TTC549 (cell line): ENCODE results near the gene EDEM1.
"Not testable (repeated sequence)": the region's sequence is repeated elsewhere in the genome, so short reads cannot be mapped to it uniquely, and the experiment has no call there.

Source experiments
- FAIRE-seq: peaks from 2 replicates; lab custom pipeline; 2012; peaks lifted over from hg19 to GRCh38; lab: Jason Lieb, UNC

EDEM1 gene

DNA sequence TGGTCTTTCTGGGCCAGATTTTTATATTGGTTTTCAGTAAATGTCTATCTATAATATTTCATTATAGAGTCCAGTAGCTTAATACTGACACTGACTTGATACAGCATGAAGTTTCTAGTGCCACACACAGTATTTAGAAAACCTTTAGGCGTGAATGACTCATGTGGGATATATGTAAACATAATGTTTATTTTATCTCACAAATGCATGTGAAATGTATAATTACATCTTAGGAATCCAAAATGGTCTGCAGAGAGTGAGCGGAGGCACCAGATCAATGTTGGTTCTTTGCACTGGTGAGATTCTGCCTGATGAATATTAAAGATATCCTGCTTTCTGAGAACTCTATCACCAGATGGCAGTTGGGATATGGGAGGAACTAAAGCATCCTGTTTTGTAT lies 8.5 kb upstream of the EDEM1 start:
- FAIRE-seq = not testable (repeated sequence)

GRCh38 chr3:5181469-5182141 lies 5.9 kb upstream of the EDEM1 start:
- no peak for FAIRE-seq

DNA sequence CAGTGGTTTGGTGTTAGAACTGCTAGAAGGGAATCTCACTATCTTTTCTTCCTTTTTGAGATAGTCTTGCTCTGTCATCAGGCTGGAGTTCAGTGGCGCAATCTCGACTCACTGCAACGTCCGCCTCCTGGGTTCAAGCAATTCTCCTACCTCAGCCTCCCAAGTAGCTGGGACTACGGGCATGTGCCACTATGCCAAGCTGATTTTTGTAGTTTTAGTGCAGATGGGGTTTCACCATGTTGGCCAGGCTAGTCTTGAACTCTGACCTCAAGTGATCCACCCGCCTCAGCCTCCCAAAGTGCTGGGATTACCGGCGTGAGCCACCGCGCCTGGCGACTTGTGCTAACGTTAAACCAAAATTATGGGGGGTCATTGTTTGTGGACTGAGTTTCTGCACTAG lies 3.8 kb upstream of the EDEM1 start:
- FAIRE-seq = not testable (repeated sequence)

DNA sequence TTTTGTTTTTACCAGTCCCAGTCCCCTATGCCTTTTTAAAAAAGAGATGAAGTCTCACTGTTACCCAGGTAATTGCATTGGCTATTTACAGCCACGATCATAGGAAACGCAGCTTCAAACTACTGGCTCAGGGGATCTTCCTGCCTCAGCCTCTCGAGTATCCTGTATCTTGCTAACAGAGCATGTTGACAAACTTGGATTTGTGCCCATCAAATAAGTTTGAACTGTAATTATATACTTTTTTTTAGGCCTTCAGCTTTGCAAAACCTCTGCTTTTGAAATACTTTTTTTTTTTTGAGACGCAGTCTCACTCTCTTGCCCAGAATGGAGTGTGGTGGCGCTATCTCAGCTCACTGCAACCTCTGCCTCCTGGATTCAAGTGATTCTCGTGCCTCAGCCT lies 3.0 kb upstream of the EDEM1 start:
- FAIRE-seq = no peak

- no peak for FAIRE-seq
Observed at GRCh38 chr3:5185093-5185673, 2.3 kb upstream of the EDEM1 start.

DNA sequence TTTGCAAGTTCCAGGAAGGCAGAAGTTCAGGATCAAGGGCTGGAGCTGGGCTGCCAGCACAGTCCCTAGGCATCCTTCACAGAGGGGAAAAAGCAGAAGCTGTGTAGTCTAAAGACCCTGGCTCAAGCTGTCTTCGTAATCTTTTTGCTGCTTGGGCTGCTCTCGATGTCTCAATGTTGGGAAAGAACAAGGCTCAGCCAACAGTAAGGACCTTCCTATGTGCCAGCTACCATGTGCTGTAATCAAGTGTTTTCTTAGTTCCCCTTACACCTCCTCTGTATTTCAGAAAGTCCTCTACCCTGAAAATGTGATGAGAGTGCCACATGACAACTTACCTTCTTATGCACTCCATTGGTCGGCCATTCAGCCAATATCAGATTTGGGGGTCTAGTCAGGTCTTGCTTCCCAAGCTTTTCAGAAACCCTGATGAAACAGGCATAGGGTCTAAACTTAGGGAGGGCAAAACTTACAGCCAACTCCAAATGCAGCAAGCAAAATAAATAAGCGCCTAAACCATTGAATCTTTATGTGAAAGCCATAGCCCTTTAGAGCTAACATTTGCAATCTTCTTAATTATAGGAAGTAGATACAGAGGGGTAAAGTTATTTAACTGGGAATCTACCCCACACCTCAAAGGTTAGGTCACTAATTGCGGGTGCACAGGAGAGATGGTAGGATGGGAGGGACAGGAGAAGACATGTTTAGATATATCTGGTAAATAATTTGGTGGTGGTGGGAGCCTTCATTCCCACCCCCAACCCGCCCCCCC lies 1.2 kb upstream of the EDEM1 start:
- FAIRE-seq = no peak

GRCh38 chr3:5186858-5187155 lies 700 bp upstream of the EDEM1 start:
- no peak for FAIRE-seq

GRCh38 chr3:5187920-5188418 lies 462 bp downstream of the EDEM1 start:
- FAIRE-seq = no peak

DNA sequence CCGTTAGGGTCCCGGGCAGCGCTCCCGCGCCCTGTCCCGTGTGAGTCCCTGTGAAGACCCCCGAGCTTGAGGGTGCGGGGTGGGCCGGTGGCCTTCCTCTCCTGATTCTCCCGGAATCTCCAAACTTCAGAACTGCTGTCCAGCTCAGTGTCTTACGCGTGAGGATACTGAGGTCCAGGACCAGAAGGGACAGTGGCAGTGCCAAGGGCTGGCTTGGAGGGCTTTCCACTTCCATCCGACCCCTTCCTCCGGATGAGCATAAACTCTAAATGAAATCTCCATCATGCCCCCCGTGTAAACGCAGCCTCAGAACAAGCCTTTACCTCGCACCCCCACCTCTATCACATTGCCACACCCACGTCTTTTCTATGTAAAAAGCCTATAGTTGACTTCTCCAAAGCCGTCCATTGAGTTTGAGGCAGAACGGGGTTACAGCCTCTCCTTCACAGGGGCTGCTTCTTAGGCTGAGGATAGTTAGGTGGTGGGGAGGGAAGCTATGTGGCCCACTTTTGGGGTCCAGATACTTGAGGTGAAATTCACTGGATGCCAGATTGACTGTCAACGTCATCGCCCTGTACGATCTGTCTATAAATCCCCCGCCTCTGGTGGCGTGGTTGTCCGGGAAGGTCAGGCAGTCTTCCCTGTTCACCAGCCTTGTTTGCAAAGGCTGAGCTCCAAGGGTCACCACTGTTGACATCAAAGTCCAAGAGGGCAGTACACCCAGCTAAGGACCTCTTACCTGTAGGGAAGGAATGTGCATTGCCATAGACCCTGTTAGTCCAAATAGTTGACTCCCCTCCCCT lies 1.1 kb downstream of the EDEM1 start:
- no peak for FAIRE-seq

DNA sequence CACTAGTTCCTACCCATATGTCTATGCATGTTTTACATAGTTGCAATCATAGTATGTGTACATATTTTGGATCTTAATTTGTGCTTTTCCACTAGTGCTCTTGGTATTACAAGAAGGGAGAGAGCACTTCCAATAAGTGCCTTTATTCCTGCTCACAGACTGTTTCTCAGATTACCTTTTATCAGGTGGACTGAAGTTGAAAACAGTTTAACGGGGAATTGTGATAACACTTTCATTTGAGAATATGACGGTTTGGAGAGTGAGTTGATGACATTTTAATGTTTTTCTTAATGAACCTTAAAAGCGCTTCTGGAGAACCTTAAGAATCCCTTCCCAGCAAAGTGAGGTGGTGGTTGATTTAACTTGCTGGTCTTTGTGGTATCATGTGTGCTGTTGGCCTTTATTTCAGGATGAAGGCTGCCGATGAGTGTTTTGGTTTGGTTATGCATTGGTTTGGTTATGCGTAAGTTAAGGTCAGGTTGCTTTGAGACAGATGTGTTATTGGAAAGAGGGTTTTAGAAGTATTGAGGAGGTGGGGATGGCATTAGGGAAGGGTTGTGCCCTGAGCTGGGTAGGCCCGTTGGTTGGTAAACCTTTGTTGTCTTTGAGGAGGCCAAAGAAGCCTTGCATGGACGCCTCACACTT lies 2.8 kb downstream of the EDEM1 start:
- no peak for FAIRE-seq

DNA sequence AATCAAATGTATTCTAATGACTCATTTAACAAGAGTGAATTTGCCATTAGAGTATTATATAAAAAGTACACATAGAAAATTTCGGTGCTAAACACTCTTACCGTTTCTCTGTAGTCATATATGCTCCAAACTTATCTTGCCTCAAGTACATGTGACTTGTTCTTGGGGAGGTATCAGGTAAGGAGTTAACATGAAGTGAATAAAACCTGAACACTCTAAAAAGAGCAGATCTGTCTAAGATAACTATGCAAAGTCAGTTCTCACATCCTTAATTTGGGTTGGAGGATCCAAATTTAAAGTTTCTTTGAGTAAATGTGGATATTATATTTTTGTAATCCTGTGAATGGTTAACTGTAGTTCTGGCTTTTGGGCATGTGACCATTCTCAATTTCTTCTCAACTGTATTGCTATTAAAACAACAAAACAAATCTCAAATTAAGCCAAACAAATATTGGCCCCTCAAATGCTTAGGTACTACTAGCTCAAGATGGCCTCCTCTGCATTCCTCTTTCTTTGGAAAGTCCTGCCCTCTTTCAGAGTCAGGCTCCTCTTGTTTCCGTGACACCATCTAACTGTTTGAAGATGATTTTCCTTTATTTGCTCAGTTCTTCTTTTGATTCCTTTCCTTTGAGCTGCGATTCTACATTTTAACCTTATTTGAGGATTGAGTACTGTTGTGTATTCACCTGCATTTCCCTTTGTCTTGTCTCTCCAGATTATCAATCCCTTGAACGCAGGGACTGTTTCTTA lies 4.2 kb downstream of the EDEM1 start:
- FAIRE-seq = no peak

DNA sequence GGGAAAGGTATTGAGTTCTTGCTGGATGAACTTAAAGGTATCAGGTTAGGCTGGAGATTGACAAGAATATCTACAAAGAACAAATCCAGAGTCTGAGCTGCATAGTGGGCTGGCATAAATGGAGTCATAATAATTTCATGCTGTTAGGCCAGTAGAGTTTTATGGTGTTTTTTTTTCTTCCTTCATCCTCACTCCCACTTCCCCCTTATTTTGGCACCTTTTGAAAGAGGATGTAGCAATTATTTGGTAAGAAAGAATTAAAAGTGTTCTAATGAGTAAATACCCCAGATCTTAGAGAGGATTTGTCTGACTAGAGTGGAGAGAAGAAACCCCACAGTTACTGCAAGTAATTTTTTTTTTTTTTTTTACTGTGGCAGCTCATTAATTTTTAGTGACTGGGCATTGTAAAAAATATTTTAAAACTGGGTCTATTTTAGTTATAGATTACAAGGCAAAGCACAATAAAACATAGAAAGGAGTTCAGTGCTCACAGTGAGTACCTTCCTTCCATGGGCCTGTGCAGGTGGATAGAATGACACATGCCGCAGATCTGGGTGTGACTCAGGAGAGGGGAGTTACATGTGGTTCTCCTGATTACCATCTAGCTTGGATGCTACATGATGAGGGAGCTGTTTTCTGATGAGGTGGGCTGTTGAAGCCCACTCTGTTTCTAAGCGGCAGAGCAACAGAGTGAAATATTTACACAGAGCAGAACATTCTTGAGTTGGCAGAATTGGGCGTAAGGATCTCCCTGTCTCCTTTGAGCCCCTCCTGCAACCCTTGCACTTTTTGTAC lies 5.3 kb downstream of the EDEM1 start:
- FAIRE-seq = no peak

- no peak for FAIRE-seq
Observed at GRCh38 chr3:5194341-5194740, 6.8 kb downstream of the EDEM1 start.

DNA sequence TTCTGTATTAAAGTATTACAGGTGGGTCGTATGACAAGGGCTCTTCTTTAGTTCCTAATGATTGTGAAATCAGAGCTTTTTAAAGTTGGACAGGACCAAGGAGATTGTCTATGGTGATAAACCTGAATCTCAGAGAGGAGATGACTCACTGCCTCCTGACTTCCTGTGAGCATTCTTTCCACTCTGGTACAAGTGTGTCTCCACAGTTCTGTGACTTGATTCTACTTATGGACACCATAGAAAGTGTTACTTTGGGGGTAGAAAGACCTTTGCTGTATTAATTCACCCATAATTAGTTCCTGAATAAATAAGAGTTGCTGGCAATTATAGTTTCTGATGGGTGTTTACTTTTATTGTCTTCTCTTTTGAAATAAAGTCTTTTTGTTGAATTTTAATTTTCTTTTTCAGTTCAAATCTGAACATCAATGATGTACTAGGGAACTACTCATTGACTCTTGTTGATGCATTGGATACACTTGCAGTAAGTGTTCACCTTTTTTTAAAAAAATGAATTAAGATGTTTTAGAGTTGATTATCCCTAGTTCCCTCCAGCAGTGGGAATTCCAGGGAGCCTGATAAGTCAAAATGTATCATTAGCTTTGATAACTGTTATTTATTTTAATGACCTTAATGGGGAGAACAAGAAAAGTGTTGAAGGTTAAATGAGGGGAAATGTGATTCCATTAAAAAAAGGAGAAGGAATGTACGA lies 7.4 kb downstream of the EDEM1 start:
- no peak for FAIRE-seq

DNA sequence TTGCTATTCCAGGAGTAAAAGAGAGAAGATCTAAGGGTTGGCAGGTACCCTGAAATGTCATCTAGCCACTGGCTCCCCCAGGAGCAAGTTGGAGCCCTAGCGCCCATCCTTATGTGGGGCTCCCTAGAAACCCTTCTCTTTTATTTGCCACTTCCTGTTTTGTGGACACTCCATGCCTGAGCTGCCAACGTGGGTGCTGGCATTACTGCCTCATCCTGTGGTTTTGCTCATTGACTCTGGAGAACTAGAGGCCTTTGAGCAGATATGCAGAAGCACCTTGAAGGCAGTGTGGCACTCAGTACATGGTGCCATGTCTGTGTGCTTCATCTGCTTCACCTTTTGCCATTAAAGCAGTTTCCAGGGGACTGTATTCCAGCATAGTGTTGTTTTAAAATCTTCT lies 8.1 kb downstream of the EDEM1 start:
- no peak for FAIRE-seq

DNA sequence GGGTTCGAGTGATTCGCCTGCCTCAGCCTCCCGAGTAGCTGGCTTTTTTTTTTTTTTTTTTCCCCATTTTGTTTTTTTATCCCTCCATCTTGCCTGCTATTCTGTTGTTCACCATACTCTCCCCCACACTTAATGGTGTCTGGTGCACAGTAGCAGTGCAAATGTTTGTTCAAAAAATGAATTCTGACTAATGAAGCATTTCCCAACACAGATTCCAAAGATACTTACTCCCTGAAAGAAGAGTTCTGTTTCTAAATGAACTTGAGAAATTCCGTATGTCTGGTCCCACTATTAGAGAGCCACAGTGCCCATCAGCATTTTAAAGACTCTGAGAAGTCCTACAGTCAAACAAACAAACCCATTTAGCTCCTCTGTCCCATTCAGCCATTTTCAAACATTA lies 9.5 kb downstream of the EDEM1 start:
- FAIRE-seq = no peak

GRCh38 chr3:5197470-5198312 lies 10.2 kb downstream of the EDEM1 start:
- FAIRE-seq = no peak

GRCh38 chr3:5198313-5198677 lies 10.8 kb downstream of the EDEM1 start:
- FAIRE-seq = no peak
